ENCODE results near the gene MEAK7.

MEAK7 gene

DNA sequence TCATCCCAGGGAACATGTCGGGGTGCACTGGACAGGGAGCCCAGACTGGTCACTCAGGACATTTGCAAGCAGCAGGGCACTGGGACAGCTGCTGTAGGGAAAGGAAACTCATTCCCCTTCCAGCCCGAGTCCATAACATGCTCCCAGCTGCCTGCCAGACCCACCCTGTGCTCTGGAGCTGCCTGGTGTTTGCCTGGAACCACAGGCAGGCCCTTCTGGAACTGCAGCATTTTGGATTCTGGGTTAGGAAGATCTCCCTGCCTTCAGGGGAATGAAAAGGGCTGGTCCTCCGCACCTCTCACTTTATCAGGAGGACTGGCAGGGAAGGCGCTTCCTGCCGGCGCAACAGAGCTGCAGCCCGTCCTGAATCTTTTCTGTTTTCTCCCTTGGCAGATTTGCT lies 41.2 kb downstream of the MEAK7 start:
- no peak for DNase-seq

DNA sequence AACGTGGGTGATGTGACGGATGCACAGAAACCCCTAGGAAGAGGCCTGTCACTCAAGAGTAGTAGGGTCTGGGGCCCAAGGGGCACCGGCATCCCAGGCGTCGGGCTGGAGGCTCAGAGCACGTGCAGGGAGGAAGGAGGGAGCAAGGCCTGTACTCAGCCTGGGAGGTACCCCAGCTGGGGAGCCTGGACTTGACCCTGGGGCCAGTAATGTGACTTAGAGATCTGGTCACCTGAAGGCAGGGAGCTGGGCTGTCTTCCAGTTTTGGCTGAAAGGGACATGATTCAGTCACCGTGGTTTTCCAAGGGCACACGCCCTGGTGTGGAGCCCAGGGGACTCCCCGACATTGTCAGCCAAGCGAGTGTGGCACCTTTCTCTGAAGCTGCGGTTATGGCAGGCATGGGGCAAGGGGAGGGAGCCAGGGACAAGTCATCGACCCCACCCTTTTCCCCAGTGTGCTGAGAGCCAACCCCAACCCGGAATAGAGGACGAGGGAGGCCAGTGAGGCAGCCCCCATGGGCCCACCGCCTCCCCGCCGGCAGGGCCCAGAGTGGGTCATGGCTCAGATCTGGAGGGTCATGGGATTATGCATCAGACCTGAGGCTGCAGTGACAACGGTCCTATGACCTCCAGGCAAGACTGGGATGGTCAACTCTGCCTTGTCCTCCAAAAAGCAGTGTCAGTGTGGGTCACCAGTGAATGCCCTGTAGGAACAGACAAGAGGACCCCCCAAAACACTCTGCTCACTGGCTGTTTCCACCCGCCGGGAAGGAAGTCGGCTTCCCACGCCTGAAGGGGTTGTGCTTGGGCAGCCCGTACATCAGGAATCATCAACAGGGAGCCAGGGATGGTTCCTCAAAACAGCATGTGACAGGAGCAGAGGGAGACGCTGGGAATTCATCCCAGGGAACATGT lies 41.9 kb downstream of the MEAK7 start:
- DNase-seq, result no peak

DNA sequence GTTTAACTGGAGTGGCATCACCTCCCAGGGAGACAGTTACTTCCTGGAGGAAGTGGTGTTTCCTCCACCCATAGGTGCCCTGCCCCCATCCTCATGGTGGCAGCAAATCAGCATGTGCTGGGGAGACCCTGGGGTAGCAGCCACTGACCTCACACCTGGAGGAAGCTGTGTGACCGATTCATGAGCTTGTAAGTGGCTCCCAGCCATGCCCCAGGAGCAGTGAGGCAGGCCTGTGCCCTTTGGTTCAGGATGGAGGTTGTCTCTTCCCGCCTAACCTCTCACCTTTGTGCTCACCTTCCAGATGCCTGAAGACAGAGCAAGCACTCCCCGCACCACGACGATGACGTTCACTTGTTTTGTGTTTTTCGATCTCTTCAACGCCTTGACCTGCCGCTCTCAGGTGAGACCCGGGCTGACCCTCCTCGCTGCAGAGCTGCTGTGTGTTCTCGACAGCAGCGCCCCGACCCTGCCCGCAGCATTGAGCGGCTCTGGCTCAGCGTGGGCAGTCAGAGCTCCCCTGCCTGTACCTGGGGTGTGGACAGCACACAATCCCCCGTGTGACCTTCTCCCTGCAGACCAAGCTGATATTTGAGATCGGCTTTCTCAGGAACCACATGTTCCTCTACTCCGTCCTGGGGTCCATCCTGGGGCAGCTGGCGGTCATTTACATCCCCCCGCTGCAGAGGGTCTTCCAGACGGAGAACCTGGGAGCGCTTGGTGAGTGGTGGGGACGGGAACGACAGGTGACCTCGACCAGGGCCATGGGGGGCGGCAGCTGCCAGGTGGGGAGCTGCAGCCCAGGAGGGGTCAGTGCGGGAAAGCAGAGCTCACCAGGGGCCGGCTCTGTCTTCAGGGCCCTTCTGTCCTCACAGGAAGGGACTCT lies 42.8 kb downstream of the MEAK7 start:
- no peak for DNase-seq

- DNase-seq, result no peak
Measured at GRCh38 chr16:84461029-84461412, 43.4 kb downstream of the MEAK7 start.

- no peak for DNase-seq
Measured at GRCh38 chr16:84460406-84461028, 43.9 kb downstream of the MEAK7 start.

GRCh38 chr16:84459941-84460405 lies 44.5 kb downstream of the MEAK7 start:
- no peak for DNase-seq

- no peak for DNase-seq
Measured at GRCh38 chr16:84459533-84459894, 44.9 kb downstream of the MEAK7 start.

DNA sequence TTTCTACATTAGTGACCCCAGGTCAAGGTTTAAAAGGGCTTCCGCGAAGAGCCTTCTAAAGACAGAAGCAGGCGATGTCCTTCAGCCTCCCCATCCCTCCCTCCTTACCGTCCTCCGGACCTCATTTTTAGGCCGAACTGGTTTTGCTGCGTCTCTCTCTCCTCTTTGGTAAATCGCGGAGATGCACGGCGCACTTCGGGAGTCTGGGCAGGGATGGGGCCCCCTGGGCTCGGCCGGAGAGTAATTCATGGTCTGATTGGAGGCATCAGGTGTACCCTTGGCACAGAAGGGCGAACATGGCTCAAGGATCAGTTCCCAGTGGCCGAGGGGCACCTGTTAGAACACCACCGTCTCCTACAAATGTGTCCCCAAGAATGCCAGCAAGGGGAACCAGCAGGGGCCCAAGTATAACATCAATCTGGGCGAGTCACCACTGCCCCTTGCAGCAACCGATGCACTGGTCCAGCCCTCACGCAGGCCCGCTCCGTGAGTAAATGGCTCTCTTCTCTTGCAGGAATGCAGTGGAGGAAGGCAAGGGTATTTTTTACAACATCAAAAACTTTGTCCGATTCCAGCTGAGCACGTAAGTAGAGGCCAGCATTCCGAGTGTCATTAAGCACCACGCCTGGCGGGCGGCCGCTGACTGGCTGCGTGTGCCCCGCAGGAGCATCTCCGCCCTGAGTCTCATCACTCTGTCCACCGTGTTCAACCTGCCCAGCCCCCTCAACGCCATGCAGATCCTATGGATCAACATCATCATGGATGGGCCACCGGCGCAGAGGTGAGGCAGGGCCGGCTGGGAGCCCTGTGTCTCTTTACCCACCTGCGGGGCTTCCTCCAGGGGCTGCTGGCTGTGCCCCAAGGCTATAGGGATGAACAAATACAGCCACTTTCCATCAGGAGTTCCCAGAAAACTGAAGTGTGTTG lies 45.6 kb downstream of the MEAK7 start:
- no peak for DNase-seq

- DNase-seq, result no peak
Measured at GRCh38 chr16:84455031-84455430, 49.4 kb downstream of the MEAK7 start.

All from stimulated activated CD4-positive, alpha-beta T cell treated with anti-CD3 and anti-CD28 coated beads, Interleukin-4, amount 100 ng/mL, for 24 hours (primary cell).